GM03348 (cell line): Measurements from ENCODE around the gene CDCA5.

Source experiments
- DNase-seq: peaks from one replicate; pipeline ENCODE4 v3.0.0; 2012; ENCODE audit warnings: low spot score

The CDCA5 gene, protein sequence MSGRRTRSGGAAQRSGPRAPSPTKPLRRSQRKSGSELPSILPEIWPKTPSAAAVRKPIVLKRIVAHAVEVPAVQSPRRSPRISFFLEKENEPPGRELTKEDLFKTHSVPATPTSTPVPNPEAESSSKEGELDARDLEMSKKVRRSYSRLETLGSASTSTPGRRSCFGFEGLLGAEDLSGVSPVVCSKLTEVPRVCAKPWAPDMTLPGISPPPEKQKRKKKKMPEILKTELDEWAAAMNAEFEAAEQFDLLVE

DNA sequence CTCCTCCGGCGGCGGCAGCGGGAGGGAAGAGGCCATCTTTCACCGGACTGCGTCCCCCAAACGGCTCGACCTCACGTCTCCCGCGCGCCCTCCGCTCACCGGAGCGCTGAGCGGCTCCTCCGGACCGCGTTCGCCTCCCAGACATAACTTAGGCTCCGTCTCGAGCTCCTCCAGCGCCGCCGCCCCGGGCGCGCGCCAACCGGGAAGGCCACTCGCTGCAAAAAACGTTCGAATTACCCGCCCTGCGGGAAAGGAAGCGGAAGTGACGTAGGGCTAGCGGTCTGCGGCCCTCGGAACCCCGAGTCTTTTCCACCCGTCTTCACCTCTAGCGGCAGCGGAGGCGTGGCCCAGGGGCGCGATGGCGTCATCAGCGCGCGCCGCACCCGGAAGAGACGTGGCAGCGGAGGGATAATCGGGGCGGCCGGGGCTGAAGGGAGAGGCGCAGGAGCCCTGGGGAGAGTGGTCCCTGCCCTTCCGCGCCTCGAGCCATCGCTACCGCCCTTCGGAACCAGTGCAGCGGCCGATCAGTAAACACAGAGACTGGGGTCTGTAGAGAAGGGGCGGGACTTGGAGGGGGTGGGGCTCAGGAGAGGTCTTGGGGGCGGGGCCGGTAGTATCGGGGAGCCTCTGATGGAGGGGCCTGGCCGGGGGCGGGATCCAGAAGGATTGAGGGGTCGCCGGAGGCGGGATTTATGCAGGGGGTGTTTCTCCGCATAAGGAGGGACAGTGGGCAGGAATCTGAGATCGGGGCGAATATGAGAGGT, at the start of gene CDCA5, which contains the start of gene ZFPL1:
CDCA5 (minus strand) TSS at position 207 of the 764 bp plus-strand sequence; CDS start at position 145, 62 bp downstream.
ZFPL1 (plus strand) TSS at position 389 of the 764 bp plus-strand sequence. CDS start 477 bp downstream, outside the sequence.
- peak; percentile 100 for DNase-seq

DNA sequence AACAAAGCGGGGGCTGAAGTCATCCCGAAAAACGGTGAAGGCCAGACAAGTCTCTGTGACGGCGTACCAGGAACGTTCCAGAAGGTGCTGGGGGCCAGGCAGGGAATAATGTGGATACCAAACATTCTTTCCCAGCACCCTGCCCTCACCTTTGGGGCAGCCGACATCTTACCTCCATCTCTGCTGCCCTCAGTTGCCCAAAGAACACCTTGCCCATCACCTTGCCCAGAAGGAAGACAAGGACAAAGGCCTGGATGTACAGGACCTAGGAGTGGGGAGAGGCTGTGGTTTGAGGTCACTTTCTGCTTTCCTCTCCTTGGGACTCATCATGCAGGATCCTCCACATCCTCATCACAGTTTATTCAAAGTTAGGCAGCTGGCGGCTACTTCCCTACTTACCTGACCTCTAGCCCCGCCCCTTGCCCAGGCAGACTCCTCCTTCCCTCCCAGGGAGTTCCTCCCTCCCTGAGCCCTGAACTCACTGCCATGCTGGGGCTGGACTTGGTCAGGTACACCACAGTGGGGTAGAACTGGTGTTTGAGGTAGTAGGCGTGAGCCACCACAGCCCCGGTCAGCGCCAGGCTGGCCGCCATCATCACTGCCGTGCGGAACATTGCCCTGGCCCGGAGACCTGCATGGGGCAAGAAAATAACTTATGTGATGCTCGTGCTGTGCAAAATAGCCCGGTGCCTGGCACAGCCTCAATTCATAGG, 49.3 kb upstream of the CDCA5 start:
- DNase-seq = peak; percentile 56

DNA sequence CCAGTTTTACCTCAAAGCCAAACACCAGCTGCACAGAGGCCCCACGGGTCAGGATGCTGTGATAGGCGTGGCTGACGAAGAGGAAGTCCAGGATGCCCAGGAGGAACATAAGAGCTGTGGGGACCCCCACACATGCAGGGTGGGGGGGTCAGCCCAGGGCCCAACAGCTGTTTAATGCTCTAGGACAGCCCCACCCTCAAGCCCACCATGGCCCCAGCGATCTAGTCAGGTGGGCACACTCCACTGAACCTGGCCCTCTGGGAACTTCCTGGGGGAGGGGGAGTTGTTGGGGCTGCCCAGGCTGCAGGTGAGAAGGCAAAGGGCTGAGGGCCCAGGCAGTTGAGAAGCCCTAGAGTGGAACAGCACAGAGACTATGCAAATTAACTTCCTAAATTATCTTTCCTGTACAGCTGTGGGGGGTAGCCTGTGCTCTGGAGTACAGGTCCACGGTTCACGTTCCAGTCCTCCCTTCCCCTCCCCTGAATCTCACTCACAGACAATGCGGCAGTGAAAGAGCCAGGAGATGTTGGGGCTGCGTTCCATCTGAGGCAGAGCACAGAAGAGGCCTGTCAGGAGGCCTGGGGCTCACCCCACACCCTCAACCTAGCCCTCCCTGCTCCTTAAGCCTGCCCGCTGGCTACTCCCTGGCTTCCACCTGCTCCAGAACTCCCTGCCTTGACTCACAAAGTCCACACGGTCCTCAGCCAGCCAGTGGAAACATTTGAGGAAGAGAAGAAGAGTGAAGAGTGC, 48.6 kb upstream of the CDCA5 start:
- DNase-seq = no peak

DNA sequence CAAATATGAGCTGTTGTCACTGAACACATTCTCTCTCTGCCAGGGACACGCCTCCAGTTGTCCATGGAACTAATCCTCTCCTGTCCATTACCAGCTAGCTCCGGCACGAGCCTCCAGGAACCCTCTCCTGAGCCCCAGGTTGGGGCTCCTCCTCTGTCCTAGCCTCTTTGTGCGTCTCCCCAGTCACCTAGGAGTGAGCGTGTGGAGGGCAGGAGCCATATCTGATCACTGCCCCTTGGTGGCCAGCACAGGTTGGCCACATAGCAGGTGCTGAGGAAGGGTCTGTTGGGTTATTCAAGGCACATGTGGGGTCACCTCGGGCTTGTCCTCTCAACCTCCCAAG, 48.0 kb upstream of the CDCA5 start:
- no peak for DNase-seq

DNA sequence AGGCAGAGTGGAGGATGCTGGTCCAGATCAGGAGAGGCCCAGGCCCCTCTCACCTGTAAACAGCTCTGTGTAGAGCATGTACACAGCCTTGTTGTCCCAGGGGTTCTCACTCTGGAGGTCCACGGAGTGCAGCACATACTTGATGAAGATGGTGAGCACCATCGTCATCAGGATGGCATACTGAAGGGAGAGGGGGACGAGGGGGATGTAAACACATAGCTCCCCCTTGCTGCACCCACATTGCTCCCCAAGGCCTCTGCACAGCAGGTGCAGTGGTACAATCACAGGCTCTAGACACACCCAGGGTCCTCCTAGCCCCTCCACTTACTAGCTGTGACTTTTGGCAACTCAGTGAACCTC, 47.6 kb upstream of the CDCA5 start:
- DNase-seq = no peak

DNA sequence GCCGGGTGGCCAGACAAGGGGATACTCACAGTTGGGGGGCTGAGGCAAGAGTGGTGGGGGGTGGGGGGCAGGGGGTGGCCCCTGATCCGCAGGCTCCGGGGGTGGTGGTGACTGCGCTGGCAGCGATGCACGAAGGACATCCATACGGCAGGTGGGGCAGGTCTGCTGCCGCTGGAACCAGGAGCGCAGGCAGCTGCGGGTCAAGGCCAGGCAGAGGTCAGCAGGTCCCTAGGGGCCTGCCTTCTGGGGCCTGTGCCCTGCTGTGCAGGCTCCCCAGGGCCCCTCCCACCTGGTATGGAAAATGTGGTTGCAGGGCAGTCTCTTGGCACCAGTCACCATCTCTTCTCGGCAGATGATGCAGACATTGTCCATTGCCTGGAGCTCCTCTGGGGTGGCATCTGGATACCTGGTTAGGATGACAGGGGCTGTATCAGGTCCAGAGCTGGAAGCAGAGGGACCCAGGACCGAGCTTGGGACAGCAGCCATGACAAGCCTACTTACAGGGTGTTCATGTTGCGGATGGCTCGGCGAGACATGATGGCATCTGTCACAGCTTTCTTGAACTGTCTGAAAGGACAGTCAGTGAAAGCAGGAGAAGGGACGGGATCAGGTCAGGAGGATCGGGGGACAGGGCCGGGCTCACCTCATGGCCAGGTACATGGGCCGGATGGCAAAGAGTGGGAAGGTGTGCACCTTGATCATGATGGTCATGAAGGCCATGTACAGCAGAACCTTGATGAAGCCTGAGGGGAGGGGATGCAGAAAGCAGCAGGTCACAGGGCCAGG, 47.0 kb upstream of the CDCA5 start:
- no peak for DNase-seq

DNA sequence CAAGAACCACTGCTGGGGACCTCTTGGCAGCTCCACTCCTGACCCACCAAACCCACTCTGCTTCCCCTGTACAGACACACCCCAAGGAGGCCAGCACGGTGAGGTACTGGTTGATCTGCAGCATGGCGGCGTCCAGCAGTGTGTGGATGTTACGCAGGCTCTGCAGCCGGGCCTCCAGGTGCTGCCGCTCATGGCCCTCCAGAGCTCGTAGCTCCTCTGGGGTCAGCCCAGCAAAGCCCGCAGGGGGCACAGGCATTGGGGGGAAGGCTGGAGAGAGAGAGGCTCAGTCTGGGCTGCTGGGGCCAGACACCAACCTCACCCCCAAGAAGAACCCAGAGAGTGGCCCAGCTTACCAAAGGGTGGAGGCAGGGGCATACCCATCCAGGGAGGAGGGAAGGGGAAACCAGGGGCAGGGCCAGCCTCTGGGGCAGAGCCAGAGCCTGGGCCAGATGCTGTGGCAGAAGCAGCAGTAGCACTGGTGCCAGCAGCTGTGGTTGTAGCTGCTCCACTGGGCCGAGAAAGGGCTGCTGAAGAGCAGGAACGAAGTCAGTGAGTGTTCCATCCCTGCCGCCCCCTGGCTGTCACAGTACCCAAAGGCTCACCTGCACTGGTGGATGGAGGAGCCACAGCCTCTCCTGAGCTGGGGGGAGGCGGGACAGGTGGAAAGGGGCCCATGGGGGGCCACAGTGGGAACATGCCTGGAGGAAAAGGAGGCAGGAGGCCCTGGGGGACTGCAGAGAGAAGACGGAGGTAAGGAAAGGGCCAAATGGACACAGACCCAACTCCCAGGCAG, 46.0 kb upstream of the CDCA5 start:
- no peak for DNase-seq

DNA sequence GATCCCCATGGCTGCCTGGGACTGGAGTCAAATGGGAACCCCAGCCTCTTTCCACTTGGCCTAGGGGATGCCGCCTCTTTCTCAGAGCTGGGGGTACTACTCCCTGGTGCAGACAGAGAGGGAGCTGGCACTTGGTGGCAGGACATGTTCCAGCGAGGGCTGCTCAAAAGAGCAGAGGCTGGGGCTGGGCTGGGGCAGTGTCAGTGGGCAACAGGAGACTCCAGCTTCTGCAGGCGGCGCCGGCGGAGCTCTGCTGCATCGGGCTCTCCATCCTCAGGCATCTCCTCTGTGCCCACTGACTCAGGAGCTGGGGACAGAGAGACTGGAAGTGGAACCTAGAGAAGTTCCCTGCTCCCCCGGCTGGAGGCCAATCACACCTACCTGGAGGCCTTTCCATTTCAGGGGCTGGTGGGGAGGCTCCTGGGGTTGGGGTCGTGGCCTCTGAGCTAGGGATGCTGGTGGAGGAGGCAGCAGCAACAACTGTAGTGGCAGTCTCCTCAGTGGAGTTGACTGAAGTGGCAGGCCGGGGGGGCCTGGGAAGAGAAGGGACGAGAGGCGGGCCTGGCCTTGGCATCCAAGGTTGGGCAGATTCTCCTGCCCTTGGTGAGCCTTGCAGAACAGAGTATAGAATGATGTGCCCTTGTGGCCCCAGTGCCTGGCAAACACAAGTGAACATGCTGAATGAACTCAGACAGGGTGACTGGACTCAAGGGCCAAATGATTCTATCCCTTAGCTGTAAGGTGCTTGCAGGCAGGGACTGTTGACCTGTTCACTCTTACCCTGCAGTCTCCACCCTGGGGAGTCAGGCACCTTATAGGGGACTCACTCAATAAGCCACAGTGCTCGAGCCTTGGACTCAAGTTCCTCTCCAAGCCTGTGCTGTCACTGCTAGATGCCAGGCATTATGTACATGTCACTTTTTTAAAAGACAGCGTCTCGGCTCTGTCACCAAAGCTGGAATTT, 44.6 kb upstream of the CDCA5 start:
- no peak for DNase-seq

DNA sequence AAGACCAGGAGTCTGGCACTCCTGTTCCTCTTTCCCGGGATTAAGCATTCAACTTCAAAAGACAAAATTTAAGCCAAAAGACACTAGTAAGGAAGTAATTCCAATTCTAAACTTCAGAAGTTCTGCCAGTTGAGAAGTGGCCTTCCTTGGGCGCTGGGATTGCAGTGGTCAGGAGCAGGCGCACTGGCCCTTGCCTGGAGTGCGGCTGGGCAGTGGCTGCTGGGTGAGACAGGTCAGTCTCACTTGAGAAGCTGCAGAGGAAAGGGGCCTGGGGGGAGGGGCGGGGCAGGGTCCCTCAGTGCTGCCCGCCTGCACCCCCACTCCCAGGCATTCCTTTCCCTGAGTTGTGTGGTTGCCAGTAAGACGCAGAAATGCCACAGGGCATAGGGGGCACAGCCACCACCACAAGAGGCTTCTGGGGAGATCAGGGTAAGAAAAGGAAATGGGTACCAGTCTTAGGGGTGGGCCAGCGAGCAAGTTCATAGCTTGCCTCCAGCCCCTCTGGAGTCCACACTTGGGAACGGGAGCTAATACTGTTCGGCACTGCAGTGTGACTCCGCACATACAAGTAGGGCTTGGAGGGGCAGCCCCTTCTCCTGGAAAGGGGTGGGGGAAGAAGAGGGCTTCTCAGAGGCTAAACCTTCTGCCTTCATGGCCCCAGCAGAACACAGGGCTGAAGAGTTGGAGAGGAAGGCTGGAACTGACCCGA, 43.8 kb upstream of the CDCA5 start:
- no peak for DNase-seq

DNA sequence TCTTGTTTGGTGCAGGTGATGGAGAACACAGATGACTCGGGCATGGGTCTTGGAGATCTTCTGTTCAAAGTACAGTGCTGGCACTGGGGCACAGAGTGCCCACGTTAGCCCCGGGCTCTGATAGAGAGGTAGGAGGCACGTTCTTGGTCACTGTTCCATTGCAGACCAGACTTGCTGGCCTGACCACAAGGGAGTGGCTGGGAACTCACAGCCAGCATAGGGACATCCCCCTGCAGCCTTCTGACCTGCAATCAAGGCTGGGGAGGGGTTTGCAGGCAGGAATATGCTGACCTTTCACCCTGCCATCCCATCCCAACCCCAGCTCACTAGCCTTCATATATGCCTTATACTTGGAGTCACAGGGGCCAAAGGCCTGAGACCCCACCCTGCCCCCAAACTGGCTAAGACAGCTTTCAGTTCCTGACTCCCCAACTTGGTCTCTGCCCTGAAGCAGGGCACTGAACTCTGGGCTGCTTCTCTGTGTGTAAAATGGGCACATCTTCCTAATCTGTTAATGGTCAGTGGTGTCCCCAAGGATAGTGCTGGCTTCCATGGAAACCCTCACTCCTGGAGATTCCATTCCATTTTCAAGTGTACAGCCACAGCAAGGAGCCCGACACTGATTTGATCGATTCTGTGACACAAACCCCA, 42.9 kb upstream of the CDCA5 start:
- DNase-seq = no peak

DNA sequence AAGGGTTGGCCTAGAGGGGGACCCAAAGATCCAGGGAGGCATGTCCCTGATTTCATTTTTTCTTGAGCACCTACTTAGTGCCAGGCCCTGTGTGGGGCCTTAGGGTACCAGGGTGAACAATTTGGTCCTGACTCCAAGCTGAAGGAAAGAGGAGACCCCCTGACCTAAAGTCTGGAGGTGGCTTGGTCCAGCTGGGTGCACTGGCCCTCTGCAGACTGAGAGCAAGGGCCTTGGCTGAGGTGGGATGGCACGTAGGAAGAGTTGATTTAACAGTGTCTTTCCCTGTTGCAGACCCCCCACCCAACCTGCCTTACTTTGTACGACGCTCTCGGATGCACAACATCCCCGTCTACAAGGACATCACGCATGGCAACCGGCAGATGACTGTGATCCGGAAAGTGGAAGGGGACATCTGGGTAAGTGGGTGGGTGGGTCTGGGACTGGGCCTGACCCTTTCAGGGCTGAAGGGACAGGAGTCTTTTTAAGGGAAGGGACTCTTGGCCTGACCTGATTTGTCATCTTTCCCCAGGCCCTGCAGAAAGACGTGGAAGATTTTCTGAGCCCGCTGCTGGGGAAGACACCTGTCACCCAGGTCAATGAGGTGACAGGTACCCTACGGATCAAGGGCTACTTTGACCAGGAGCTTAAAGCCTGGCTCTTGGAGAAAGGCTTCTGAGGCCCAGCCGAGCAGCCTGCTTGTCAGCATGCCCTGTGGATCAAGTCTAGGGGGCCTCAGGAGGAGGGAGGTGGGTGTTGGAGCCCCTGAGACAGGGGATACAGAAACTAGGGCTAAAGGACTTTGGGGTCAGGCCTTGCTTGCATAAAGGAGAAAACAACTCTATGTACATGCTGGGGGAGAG, 41.6 kb upstream of the CDCA5 start:
- no peak for DNase-seq

DNA sequence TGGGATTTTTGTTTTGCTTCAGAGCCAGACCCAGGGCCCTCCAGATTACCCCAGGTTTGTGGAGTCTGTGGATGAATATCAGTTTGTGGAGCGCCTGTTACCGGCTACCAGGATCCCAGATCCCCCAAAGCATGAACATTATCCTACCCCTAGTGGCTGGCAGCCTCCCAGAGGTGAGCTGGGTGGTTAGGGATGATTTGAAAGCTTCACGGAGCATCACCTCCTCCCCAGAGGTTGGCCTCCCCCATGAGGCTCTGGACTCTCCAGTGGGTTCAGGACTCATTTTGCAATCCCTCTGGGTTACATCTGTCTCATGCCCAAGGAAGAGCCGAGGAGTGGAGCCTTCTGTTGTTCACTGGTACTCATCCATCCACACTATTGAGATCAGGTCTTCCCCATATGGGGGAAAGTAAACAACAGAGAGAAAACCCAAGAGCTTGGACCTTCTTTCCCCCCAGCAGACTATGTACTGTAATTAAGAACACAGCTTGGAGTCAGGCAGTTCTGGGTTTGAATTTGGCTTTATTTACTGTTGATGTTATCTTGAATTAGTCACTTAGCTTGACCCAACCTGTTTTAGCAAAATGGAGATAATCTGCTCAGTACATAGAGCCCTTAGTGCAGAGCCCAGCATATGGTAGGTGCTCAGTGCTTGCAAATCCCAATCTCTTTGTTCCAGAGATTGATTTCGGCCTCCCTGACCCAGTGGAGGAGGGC, 40.8 kb upstream of the CDCA5 start:
- DNase-seq = no peak

DNA sequence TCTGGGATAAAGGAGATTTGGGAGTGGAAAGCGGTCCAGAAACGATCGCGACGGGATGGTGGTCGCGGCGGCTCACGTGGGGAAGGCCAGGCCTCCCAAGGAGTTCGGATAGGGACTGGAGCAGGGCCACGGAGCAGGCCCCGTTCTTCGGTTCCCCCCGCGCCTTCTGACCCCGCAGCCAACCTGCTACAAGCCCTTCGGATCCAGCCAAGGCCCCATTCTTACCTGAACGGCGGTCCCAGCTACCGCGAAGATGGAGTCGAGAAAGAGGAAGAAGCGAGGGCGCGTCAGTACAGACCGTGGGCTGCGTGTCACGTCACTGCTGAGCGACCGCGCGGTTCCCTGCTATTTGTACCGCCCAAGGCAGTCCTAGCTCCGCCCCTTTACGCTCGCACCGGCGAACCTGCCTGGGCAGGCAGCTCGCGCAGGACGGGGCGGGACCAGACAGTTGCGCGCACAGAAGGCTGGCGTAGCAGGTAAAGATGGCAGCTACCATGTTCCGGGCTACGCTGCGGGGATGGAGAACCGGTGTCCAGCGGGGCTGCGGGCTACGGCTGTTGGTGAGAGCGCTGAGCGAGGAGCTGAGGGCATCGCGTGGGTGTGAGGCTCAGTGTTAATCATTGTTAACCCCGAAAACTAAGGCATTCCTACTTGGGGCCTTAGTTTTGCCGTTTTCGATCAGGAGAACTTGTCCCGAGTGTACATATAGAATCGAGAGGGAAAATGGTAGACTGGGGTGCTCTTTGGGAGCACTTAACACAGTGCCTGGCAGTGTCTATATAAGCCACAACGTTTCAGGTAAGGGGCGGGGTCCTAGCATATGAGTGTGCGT, 38.2 kb upstream of the CDCA5 start, which contains the start of the genes FAU and MRPL49:
FAU (minus strand) TSS at position 270 of the 832 bp plus-strand sequence. CDS start 321 bp downstream, outside the sequence.
MRPL49 (plus strand) TSS at position 457 of the 832 bp plus-strand sequence; CDS start at position 483, 26 bp downstream.
- DNase-seq = peak; percentile 96

DNA sequence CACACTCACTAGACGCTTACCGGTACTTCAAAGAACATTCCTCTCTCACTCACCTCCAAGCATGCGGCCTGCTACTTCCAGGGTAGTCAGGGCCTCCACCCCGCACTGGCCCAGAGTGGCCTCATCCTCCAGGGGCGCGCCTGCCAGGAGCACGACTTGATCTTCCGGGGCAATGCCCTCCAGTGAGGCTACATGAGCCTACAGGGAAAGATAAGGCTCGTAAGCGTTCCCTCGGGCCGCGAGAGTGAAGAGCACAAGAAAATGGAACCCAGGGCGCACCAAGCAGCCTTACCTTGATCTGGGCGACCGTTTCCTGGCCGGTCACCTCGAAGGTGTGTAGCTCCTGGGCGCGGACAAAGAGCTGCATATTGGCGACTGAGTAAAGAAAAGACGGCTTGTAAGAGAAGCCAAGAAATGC, 37.6 kb upstream of the CDCA5 start:
- no peak for DNase-seq

DNA sequence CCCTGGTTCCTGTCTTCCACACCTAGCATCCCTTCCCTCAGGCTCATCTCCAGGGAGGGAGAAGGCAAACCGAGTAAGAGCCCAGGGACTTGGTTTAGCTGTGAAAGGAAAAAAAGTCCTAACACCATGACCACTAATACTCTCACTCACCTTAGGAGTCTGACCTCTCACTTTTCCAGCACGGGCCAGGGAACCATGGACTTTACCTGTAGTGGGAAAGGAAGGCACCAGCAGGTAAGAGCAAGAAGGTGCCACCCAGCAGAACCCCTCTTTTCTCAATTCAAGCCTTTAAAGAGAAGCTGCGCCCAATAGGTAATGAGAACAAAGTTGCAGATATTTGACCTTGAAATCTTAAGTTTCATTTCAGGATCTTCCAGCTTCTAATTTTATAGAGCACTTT, 37.0 kb upstream of the CDCA5 start:
- DNase-seq = no peak

DNA sequence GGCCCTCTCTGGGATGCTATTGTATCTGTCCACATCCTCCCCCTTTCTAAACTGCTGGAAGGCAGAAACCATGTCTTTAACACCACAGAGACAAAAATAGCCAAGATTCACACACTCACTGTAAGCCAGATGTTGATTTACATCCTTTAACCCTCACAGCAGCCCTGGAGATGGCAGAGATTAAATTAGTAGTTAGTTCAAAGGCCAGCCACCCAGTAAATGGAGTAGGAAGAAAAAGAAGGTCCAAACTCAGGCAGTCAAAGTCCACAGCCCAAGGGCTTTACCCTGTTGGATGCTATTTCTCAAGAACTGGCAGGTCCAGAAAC, 35.8 kb upstream of the CDCA5 start:
- no peak for DNase-seq
